ENCODE data around the gene ALK. TPM values are rescaled to one million over a fixed set of nuclear protein-coding genes. Genes with fewer than 3 reads are reported as not detected.

ALK gene
- total RNA-seq, 1 donor from 2014 or later, result not detected

GRCh38 chr2:29573147-29573546 is 348.2 kb downstream of the ALK start:
- DNase-seq, result no peak

DNA sequence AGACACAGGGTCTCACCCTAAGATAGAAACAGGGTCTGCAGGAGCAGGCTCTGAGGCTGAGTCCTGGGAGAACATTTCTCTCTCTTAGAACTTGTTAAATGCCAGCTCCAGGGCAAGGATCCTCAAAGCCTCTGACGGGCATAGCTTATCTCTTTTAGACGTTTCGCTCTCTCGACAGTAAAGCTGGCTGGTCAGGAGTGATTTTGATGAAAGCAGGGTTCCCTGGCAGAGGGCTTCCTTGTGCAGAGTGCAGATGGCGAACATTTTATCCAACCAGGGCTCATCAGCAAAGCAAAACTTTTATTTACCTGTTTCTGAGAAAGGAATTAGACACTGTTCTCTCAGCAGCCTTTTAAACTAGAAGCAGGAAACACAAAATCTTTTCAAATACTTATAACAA is 350.8 kb downstream of the ALK start:
- DNase-seq, result no peak

- no peak for DNase-seq
These were observed 353.4 kb downstream of the ALK start for GRCh38 chr2:29567906-29568520.

- DNase-seq, result no peak
These were observed 357.7 kb downstream of the ALK start for GRCh38 chr2:29563697-29564096.

- no peak for DNase-seq
These were observed 358.5 kb downstream of the ALK start for GRCh38 chr2:29562896-29563295.

GRCh38 chr2:29562319-29562718 is 359.1 kb downstream of the ALK start:
- DNase-seq, result no peak

GRCh38 chr2:29561628-29562027 is 359.8 kb downstream of the ALK start:
- DNase-seq, result no peak

DNA sequence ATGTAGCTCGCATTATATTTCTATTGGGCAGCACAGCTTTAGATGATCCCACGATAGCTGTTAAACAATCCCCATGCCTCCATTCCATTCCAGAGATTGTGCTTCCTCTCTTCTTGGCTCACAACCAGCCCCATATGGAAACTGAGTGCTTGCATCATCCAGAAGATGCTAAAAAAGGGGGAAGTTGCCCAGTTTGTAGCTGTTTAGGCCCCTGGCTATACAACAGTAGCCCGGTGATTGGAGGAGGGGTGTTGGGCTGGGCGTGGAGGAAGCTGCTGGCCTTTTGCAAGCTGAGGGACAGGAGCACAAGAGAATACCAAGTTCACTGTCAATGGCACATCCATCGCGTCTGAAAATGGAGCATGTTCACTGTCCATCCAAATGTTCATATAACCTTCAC is 360.2 kb downstream of the ALK start:
- no peak for DNase-seq

DNA sequence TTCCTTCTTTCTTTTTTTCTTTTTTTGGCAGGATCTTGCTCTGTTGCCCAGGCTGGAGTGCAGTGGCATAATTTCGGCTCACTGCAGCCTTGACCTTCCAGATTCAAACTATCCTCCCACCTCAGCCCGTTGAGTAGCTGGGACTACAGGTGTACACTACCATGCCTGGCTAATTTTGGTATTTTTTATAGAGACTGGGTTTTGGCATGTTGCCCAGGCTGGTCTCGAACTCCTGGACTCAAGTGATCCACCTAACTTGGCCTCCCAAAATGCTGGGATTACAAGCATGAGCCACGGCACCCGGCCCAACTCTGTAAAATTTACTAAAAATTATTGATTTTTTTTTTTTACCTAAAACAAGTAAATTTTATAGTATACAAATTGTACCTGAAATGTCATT is 360.8 kb downstream of the ALK start:
- DNase-seq, result no peak

DNA sequence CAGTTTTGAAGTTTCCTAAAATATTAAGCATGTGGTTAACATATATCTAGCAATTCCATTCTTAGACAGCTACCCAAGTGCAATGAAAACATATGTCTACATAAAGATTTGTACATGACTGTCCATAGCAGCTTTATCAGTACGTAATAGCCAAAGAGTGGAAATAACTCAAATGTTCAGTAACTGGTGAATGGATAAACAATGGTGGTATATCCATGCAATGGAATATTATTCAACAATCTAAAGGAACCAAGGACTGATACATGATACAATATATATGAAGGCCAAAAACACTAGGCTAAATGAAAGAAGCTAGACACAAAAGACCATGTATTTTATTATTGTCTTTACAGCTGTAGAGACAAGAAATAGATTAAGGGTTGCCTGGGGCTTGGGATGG is 361.4 kb downstream of the ALK start:
- DNase-seq, result no peak

DNA sequence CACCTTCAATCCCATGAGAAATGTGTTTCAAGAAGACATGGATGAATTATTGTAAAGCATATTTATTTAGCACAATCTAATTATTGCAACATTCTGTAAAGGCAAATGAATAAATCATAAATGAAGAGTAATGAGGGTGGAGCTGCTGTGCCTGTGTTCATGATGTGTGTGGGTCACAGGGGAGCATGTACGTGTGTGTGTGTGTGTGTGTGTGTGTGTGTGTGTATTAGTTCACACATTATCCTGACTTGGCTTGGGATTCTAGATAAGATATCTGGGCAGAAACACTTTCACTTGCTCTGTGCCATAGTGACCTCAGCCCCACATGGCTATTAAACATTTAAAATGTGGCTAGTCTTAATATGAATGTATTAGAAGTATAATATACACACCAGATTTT is 361.8 kb downstream of the ALK start:
- no peak for DNase-seq

DNA sequence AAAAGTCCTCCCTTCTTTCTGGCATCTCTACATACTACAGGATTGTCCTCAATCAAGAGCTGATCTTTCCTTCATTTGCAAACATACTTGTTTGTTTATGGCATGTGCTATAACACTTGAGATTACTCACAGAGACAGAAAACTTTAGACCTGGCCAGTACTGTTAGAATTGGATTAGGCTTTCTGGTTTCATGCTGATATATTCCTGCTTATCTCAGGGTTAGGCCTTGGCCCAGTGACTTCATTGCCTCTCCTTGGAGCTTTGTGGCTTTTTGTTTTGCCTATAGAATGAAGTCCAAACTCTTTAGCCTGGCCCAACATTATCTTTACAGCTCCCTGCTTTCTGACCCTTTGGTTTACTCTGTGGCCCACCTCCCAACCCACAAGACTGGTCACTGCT is 363.3 kb downstream of the ALK start:
- no peak for DNase-seq

DNA sequence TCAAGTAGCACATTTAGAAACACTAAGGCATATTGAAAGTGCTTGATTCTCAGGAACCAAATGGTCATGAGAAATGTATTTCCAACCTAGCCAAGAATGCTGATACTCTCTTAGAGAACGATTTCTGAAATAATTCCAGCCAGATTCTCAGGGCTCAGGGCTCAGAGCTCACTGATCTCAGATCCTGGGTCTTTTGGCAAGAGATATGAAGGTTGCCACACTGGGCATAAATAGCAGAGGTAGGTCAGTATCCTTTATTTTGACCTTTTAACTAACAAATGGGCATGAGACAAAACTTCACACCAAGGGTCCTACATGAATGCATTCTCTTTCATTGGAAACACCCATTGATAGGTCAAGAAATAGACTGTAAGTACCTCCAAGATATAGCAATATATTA is 364.1 kb downstream of the ALK start:
- no peak for DNase-seq

DNA sequence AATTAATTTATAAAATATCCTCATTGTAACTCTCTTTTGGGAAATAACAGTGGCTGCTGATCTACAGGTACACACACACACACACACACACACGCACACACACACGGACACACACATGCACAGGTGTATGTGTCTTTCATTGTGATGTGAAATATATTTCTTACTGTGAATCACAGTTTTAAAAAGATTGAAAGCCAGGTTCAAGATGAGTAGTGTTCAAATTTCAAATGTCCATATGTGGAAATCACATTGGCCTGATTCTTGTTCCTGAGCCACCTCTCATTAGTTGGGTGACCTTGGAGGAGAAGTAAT is 372.4 kb downstream of the ALK start:
- no peak for DNase-seq

DNA sequence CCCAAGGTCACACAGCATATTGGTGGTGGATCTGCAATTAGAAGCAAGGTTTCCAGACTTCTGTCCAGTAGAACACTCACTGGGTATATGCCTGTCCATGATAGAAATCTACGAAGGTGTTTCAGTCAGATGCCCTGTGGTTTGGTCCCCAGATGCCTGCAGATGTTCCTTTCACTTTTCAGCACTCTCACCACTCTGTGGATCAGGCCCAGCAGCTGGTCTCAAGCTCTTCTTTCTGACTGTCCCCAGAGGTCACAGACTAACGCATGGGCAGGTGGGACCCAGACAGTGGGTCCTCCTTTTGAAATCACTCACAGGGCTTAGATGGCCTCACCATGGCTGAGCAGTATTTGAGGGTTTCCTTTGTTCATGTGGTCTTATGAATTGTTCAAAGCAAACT is 376.5 kb downstream of the ALK start:
- DNase-seq, result no peak

- DNase-seq, result no peak
These were observed 377.4 kb downstream of the ALK start for GRCh38 chr2:29544031-29544430.

DNA sequence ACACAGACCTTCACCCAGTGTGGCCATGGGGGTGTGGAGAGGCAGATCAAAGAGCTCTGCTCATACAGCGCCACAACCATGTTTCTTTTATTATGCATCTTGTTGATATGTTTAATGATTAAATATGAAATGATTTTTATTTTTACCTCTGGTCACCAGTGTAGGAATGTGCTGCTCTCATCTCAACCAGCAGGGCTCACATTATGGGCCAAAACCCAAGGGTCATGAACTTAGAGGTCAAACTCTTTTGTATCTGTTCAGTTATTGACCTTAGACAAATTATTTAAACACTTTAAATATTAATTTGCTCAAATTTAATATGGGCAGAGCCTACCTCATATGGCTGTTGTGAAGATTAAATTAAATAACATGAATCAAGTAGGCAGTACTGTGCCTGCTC is 386.2 kb downstream of the ALK start:
- no peak for DNase-seq

- DNase-seq, result no peak
These were observed 388.9 kb downstream of the ALK start for GRCh38 chr2:29532436-29532835.

- DNase-seq, result no peak
These were observed 389.8 kb downstream of the ALK start for GRCh38 chr2:29531626-29532025.

DNA sequence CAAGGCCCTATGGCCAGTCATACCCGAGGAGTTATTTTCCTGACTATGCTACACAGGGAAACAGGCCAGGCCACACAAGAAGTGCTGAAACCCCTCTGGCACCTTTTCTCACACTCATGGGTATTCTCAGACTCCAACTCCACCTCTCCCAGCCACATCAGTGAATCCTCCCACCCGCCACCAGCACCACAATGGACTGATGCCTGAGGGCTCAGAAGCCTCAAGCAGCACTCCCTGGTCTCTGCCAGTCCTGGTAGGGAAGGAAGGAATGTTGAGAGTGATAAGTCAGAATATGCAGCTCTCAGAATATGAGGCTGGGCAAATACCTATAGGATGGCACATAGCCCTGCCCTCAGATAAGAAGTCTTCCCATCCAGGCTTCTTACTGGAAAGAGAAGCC is 391.1 kb downstream of the ALK start:
- DNase-seq, result no peak

- no peak for DNase-seq
These were observed 392.4 kb downstream of the ALK start for GRCh38 chr2:29528891-29529520.

- no peak for DNase-seq
These were observed 393.0 kb downstream of the ALK start for GRCh38 chr2:29528371-29528770.

DNA sequence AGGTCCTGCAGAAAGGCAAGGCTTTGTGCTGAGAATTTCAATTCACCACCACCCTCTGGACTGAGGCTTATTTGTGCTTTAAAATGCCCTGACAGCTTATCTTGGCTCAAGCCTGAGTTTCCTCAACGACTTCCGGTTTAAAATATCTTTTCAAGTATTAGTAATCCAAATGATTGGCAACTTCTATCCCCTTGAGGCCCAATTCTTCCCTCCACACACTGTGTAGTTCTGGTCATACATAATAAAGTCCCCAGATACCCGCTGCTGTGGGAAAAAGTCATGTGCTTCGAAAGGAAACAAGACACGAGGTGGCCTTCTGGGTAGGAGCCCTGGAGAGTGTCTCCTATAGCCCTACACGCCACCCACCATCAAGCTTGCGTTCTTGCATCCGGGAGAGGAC is 393.4 kb downstream of the ALK start:
- no peak for DNase-seq

GRCh38 chr2:29526587-29527586 is 394.5 kb downstream of the ALK start:
- DNase-seq, result no peak

Measured in dermis blood vessel endothelial cell (primary cell).